OCI-M1 (cell line): Measurements from ENCODE around the gene FAM117B.
A peak's percentile ranks its signal among the peaks of the same experiment; 100 is the strongest.

ENCODE experiments used
- DNase-seq: peaks from one replicate; lab custom pipeline; 2025; lab: John Stamatoyannopoulos, UW

The FAM117B gene

DNA sequence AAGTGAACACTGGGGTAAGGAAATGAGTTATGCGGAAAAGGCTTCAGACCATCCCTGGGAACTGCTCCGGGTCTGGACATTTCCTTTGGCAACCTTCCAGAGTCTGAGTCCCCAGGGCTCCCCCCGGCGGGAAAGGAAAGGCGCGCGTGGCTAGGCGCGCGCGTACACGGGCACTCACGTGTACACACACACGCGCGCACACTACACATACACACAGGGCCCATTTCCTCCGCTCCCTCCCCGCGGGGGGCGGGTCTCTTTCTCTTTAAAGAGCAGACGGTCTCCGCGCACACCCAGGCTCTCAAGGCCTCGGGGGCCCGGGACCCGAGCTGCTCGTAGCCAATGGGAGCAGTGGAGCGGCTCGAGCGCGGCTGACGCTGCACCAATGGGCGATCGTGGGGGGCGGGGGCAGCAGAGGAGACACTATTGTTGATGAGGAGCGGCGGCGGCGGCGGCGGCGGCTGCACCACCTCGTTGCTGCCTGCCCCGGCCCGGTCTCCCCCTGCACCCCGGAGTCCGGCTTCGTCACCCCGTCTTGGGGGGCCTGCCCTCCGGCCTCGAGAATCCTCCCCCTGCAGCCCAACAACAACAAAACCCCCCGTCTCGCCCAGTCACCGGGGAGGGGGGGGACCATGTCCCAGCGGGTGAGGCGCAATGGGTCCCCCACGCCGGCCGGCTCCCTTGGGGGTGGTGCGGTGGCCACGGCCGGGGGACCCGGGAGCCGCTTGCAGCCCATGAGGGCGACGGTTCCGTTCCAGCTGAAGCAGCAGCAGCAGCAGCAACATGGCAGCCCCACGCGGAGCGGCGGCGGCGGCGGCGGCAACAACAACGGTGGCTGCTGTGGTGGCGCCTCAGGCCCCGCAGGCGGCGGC is at the start of gene FAM117B:
TSS of gene FAM117B (plus strand) at position 414 of the 872 bp plus-strand sequence. CDS start at position 633, 219 bp downstream.
- peak; percentile 98 for DNase-seq

DNA sequence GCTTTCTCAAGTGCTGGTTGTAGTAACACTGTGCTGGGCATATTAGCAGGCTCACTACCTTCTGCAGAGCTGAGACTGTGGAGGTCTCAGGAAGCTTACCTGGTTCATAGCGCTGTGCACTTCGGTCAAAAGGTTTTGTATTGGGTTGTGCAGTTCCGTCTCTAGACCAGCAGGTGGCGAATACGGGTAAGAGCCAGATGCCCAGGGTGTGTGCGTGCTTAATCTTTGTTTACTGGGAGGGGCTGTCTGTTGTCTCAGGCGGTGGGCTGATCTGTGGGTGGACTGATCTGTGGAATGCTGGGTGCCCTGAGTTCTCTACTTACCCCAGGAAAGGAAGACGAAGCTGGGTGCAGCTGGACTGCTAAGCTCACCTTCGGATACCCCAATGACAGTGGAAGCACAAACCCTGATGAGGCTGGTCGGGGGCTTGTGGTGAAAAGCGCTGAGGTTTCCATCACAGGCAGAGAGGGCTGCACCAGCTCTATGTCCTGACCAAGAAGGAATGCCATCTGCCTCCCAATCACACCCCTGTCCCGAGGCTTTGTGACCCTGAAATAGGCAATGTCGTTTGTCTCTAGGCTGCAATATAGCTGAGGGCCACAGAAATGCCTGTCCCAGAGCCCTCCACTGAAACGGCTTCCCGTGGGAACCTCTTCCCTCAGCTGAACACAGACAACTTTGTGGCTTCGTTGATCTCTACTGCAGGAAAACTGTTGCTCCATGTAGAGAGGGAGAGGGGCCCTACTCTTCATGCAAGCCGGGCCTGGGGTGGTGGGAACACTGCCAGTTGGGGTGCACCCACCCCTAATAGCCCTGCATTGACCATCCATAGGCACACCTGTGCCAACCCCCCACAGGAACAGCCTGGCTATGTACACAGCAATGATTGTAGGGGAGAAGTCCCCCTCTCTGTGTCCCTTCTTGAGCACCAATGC is 45.9 kb upstream of the FAM117B start:
- DNase-seq: peak; percentile 81

DNA sequence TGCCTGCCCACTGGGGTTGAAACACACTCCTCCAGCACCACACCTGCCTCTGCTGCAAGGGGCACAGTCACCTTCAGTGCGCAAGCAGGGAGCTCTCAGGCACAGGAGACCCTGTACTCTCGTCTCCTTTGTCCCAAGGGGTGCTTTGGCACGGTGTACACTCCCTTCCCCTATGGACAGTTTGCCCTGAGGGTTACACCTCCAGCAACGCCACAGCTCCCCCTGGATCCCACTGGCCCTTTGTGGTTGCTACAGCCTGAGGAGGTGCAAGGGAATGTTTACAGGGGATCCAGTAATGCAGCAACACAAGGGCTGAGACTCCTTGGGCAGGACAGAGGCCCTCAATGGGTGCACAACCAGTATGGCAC is 45.2 kb upstream of the FAM117B start:
- DNase-seq: no peak

DNA sequence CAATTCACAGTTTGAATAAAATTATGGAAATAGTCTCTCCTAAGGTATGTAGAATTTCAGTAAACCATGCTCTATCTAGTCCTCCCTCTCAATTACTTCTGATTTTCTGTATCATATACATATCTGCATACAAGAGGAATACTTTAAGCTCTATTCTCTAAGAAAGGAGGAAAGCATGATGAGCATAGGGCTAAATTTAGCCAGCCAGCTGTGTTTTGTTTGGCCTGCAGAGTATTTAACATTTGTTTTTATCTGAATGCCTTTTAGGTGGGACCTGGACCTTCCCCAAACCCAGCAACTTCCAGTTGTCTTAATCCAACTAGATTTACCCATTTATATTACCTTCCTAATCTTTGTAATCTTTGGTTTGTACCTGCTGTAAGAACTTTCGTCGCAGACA is 42.2 kb upstream of the FAM117B start:
- DNase-seq: no peak

DNA sequence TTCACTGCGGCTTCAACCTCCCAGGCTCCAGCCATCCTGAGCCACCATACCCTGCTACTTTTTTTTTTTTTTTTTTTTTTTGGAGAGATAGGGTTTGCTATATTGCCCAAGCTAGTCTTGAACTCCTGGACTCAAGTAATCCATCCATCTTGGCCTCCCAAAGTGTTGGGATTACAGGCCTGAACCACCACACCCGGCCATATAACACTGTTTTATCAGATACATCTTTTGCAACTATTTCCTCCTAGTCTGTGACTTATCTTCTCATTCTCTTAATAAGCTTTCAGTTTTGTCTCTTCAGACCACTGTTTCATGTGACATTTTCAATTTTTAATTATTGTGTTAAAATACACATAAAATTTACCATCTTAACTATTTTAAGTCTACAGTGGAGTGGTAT is 35.7 kb upstream of the FAM117B start:
- DNase-seq: no peak

DNA sequence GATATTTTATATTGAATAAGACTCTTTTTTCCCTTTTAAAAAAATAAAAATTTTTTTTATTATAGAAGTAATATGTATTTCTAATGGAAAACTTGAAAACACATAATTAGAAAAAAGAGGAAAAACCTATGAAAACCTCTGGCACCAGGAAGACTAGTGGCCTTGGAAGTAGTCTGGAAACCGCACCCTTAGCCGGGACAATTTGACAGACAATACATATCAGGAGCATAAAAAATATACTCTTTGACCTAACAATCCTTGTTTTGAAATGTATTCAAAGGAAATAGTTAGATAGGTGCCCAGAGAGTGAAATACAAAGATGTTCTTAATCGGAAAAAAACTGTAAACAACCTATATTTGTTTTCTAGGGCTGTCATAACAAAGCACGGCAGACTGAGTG is 34.9 kb upstream of the FAM117B start:
- no peak for DNase-seq

DNA sequence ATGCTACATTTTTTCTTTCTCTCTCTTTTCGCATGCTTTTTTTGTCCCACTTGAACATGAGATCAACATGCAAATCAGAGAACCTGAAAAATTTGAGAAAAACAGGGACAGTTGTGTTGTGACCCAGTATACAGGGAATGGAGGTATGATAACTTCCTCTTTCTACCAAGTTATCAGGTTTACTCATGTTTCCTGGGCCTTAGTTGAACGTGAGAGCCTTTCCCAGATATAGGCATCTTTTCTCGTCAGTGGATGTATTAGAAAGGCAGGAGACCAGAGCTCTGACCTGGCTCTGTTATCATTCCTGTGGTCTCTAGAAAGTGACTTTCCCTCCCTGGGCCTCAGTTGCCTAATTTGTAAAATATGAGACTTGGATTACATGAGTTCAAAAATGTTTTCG is 30.1 kb upstream of the FAM117B start:
- DNase-seq: no peak

DNA sequence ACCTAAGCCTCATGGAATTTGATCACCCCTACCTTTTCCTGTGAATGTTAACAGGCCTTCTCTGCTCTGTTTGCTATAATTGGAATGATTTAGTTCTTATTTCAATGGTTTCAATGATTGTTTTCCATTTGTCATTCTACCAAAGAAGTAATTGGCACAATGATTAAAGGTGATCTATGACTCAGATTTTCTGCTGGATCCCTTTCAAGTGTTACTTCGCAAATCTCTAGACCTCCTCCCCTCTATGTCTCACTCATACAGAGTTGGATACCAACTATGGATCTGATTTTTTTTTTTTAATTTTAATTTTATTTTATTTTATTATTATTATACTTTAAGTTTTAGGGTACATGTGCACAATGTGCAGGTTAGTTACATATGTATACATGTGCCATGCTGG is 29.6 kb upstream of the FAM117B start:
- DNase-seq: no peak

DNA sequence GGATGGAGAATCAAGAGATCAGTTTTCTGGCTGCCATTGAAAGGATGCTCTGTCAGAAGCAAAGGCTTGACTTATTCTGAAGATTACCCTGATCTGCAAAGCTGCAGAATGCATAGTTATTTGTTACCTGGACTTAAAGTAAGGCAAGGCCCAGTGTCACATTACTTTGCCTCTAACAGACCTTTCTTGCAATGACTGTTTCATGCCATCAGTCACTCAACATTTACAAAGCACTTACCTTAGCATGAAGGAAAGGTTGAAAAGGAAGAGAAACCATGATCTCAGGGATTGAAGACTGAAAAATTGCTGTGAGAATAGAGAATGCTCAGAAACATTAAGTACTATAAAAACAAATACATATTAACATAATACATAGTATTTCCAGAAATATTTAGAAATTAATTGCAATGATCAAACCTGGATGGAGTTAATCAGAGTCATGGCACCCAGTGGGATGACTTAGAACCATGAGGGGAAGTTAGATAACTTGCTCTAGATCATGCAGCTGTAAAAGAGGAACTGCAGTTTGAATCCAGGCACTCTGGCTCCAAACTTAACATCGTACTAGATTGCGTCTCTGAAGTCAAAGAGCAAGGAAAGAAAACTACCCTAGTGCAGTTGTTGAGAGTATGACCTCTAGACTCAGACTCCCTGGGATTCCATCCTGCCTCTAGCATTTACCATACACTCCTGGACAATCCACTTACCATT is 26.5 kb upstream of the FAM117B start:
- peak; percentile 73 for DNase-seq

DNA sequence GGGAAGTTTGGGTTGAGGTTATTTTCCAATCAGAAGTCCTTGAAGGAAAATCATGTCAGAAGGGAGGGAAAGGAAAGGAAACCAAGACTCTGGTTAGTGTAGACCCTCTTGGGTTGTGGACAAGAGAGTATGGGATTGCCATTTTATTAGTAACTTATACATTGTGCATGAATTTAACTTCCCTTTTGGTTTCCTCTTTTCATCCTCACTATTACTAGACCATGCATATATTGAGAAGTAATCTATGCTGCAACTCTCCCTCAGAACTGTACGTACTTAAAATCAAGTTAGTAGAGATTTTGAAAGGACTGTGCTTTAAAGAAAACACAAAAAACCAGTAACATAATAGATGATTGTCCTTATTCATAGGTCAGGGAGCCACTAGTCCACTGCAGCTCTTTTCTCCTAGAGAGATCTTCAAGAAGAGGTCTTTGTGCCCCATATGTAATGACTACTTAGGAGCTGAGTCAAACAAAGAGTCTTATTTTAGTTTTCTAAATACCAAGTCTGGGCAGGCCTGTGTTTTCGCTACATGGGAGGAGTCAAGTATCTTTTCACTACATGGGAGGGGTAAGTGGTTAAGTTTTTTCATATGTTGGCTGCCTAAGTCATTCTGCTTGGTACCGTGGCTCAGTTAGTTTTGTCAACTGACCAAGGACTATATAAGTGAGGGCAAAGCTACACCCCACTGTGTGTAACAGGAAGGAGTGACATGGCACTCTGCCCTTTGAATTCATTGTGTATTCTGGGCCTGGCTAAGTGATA is 25.2 kb upstream of the FAM117B start:
- DNase-seq: no peak

DNA sequence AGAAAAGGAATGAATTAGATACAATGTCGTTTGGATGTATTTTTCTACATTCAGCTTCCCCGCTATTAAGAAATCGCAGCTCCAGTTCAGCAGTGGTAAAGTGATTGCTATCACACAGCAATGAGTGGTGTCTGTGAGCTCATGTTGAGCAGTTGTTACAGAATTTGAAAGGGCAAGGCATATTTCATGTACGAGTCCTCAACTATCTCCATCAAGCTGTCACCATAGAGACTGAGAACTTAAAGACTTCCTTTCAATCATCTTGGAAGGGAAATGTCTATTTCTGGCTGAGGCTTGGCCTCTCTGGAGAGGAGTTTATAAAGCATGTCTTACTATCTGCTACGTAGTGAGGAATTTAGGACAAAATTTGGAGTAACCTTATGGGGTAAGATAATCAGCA is 24.4 kb upstream of the FAM117B start:
- no peak for DNase-seq

DNA sequence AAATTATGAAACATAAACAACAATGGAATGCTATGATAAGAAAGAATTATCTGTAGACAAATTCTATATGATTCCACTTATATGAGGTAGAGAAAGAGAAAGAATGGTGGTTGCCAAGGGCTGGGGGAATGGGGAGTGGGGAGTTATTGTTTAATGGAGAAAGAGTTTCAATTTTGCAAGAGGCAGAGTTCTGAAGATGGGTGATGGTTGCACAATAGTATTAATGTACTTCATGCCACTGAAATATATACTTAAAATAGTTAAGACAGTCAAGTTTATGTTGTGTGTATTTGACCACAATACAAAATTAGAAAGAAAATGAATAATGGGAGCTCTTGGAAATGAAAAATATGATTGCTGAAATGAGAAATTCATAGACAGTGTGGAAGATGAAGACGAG is 22.6 kb upstream of the FAM117B start:
- no peak for DNase-seq

DNA sequence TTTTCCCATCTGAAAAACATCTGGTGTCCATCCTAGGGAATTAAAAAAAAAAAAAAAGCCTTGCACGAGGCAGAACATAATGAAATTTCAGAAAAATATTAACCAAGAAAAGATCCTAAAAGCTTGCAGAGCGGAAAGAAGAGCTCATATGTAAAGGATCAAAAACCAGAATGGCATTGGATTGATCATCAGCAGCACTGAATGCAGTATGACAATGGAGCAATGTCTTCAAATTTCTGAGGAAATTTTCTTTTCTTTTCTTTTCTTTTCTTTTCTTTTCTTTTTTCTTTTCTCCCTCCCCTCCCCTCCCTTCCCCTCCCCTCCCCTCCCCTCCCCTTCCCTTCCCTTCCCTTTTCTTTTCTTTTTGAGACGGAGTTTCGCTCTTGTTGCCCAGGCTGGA is 21.3 kb upstream of the FAM117B start:
- no peak for DNase-seq

DNA sequence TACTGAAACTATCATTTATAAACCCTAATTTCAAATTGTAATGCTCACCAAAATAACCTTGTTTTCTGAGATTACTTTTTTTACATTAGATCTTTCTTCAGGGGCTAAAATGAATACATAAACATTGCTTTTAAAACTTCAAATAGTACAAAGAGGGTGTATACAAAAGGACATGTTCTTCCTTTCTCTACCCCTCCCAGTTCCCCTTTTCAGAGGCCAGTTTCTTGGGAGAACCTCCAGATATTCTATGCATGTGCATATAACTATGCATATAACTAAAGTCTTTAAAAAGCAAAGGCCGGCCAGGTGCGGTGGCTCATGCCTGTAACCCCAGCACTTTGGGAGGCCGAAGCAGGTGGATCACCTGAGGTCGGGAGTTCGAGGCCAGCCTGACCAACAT is 10.6 kb upstream of the FAM117B start:
- peak; percentile 10 for DNase-seq

DNA sequence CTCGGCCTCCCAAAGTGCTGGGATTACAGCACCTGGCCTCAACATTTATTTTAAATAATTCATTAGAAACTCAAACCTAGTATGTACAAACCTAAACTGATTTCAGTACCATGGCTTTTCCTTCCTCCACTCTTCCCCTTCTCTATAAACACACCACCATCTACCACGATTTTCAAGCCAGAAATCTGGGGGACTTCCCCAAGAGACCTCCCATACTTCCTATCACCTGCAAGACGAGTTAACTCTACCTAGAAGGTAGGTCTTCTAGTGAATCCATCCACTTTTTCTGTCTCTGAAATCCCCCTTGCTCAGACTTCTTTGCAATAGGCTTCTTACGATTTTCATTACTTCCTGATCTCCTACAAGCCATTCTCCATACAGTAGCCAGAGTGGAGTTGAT is 7.7 kb upstream of the FAM117B start:
- no peak for DNase-seq

DNA sequence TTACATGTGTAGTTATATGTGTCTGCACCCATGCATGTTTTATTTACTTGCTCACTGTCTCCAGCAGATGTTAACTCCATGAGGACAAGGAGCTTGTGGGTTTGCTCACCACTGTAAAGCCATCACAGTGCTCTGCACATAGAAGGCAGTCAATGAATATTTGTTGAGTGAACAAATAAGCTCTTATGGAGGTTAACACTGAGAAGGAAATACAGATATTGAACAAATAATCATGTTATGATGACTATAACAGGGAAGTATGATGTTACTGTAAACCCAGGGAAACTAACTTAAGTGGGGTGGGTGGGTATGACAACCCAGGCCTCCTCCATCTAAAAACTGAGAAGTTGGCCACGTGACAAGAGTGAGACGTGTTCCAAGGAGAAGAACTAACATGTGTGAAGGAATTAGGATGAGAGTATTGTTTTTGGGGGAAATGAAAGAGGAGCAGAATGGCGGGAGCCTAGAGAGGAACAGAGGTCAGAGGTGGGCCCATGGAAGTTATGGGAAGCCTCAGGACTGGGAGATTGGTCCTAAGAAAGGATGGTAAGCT is 6.0 kb upstream of the FAM117B start:
- no peak for DNase-seq

DNA sequence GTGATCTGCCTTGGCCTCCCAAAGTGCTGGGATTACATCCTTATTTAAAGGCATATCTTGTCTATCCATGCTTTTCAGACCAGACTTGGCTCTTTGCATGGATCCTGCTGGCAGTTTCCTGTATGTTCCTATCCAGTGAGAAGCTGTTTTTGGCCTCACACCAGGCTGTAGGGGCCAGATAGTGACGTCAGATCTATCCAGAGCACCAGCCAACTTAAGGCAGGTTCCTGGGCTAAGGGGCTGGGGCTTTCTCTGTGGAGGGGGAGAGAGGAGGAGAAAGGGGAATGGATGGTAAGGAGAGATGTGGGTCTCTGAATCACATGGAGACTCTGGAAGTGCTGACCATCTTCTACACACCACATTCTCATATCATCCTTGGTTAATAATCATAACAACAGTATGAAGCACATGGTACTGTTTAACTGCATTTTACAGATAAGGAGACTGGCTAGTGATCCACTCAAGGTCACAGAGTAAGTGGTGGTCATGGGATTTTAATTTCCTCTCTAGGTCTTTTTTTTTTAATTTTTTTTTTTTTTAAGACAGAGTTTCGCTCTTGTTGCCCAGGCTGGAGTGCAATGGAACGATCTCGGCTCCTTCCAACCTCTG is 2.0 kb upstream of the FAM117B start:
- DNase-seq: peak; percentile 47

DNA sequence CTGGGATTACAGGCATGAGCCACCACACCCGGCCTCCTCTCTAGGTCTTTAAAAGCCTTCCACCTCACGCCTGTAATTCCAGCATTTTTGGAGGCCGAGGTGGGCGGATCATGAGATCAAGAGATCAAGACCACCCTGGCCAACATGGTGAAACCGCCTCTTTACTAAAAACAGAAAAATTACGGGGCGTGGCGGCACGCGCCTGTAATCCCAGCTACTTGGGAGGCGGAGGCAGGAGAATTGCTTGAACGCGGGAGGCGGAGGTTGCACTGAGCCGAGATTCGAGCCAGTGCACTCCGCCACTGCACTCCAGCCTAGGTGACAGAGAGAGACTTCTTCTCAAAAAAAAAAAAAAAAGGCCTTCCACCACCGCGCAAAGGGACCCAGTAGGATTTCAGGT is 1.3 kb upstream of the FAM117B start:
- no peak for DNase-seq

DNA sequence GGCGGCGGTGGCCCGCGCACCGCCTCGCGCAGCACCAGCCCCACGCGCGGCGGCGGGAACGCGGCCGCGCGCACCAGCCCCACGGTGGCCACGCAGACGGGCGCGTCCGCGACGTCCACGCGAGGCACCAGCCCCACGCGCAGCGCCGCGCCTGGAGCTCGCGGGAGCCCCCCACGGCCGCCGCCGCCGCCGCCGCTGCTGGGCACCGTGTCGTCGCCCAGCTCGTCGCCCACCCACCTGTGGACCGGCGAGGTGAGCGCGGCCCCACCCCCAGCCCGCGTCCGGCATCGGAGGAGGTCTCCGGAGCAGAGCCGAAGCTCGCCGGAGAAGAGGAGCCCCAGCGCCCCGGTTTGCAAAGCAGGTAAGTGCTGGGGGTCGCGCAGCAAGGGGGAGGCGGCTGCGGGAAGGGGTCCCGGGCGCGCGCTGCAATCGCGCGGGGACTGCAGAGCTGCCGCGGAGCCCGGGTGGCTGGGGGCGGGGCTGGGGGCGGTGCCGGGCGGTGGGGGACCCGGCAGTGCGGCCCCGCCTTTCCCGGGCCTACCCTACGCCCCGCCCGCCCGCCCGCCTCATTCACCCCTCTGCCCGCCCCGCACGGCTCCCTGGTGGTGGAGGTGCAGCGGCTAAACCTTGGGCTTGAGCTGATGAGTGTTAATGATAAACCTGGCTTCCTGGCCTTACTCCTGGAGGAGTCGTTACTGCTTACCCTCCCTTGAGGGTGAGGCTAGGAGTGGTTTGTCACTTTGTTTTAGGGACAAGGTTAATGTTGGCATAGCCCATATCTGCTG is 851 bp downstream of the FAM117B start:
- peak; percentile 91 for DNase-seq

DNA sequence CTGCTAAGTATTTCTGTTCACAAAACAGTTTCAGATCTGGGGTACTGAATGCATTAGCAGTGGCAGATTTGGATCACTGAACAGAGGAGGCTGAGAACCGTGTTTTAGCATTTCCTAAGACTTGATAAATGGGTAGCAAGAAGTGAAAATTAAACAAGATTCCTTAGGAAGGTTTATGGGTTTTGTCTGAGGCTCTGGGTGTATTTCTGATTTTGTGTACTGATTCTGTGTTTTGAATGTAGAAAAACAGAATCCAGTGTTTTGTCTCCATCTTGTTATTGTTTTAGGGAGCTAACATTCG is 1.4 kb downstream of the FAM117B start:
- no peak for DNase-seq
